ENCODE measurements around the gene ZFAND3.

DNA sequence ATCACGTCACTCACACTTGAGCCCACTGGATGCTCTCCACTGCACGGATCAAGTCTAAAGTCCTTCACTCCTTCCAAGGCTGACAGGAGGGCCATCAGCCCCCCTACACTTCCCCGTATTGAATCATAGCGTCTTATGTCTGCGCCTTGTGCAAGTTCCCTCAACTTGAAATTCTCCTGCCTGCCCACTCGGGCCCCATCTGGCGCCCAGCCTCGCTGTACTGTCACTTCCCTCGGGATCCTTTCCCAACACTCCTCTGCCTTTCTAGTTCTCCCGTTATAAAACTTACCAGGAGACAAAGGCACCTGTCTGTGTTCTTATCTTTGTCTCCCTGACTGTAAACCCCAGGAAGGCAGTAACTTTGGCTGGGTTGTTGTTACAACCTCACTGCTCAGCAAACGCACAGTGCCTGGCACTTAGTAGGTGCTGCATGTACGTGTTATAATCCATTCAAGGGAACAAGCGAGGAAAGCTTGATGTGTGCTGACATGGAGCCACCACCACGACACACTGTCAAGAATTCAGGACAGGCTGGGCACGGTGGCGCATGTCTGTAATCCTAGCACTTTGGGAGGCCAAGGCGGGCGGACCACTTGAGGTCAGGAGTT, 33.8 kb upstream of the ZFAND3 start:
- no peak for TF ChIP-seq POLR2A (IDR thresholded peaks at IDR 0.05; ENCODE audit: low read depth, low read length)
- TF ChIP-seq TAF1 (IDR thresholded peaks at IDR 0.05; ENCODE audit: borderline replicate concordance, low read depth, low read length): no peak
- no peak for TF ChIP-seq POLR2AphosphoS5 (IDR thresholded peaks at IDR 0.05; ENCODE audit: low read depth, low read length)
